Prostate gland (tissue), 2 donors: ENCODE data around the gene PIK3CA. TPM values are rescaled to one million over a fixed set of nuclear protein-coding genes. Genes with fewer than 3 reads are reported as not detected.
"Not testable (repeated sequence)": the region's sequence is repeated elsewhere in the genome, so short reads cannot be mapped to it uniquely, and the experiment has no call there.

Source experiments
- DNase-seq: peaks from one replicate; pipeline ENCODE4 v3.0.0-alpha.2; 2019; ENCODE audit warnings: low spot score
- H3K27ac ChIP-seq, 2 donors: fragments of 200-600 bp; sonication (generic); 2 replicates each; pipeline ENCODE4 v1.5.1; 2017 to 2019
- H3K27me3 ChIP-seq: fragments of 200-600 bp; sonication (generic); replicated peaks from 2 replicates; pipeline ENCODE4 v1.5.1; 2019; ENCODE audit not compliant: insufficient read depth
- H3K36me3 ChIP-seq, 2 donors: fragments of 200-600 bp; sonication (generic); 1 replicate in 1 of 2; 2 replicates in 1 of 2; pipeline versions ENCODE4 v1.5.1 to v1.8.1; 2017 to 2019
- H3K4me1 ChIP-seq: fragments of 200-600 bp; sonication (generic); replicated peaks from 2 replicates; pipeline ENCODE4 v1.5.1; 2019
- H3K4me3 ChIP-seq, 2 donors: fragments of 200-600 bp; sonication (generic); 2 replicates each; pipeline ENCODE4 v1.5.1; 2017 to 2019
- H3K9me3 ChIP-seq: fragments of 200-600 bp; sonication (generic); 2 replicates; pipeline ENCODE4 v1.5.1; 2017
- POLR2A ChIP-seq: fragments of 450-650 bp; IDR thresholded peaks from one replicate; pipeline ENCODE4 v1.6.1; 2016; ENCODE audit warnings: antibody characterized with exemption, mild to moderate bottlenecking
- POLR2AphosphoS5 ChIP-seq: sonication (generic); formaldehyde crosslinking; IDR thresholded peaks from one replicate; pipeline ENCODE4 v1.6.1; 2017; ENCODE audit warnings: antibody characterized with exemption
- WGBS: methylation state at CpG from one replicate; pipeline ENCODE4 v1.1.5; 2018; 5-methylcytosine and 5-hydroxymethylcytosine counted together
- intact Hi-C: fragments of 100-400 bp; cut with DNase I; formaldehyde crosslinking; loops from one replicate; pipeline ENCODE4 v1.14.2; 2022
- total RNA-seq, 2 donors: library from RNA; depleted of rRNA; stranded (reverse); fragments of >200 nt; gene quantifications; one replicate each; pipeline ENCODE4 v1.1.0, GENCODE V29; 2016
- TF ChIP-seq, protein P1 (sequence below), 4 experiments: fragments of 200-600 bp in 2 of 4; fragments of 450-650 bp in 2 of 4; sonication (generic) in 2 of 4; IDR thresholded peaks; 1 replicate in 3 of 4; 2 replicates in 1 of 4; pipeline ENCODE4 v1.5.1; 2016 to 2019; ENCODE audit warnings: antibody characterized with exemption in 4 of 4, mild to moderate bottlenecking in 2 of 4, moderate library complexity in 2 of 4

PIK3CA gene
- total RNA-seq, 2 donors from 2014 or later = 10.2 to 21.9 TPM

DNA sequence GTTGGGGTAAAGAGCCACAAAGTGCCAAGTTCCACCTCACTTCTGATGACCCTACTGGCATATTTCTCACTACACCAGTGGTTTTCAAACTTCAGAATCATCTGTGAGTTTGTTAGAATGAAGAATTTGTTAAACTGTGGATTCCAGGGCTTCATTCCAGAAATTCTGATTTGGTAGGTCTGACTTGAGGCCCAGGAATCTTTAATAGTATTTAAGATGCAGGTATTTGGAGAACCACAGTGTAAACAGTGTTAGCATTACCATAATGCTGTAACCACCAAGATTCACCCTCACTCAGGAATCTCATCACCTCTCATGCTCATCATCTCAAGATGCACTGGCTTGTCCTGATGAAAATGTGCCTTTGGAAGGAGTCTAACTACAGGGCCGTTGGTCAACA, 96.7 kb downstream of the PIK3CA start:
- no peaks in the 10 kb centered on the region for H3K4me1 ChIP-seq
- 93% methylated on average over 1 of the region's 1 CpG for WGBS
- H3K27me3 ChIP-seq = no peaks in the 10 kb centered on the region
- intact Hi-C loops = no loop called here
- no peak overlapping the region for H3K27ac ChIP-seq
- no peaks in the 10 kb centered on the region for H3K9me3 ChIP-seq
- no peak overlapping the region for H3K4me3 ChIP-seq
- H3K36me3 ChIP-seq = no peaks in the 10 kb centered on the region
- TF ChIP-seq POLR2AphosphoS5 (no peak), POLR2A (no peak)
- TF ChIP-seq, protein P1, sequence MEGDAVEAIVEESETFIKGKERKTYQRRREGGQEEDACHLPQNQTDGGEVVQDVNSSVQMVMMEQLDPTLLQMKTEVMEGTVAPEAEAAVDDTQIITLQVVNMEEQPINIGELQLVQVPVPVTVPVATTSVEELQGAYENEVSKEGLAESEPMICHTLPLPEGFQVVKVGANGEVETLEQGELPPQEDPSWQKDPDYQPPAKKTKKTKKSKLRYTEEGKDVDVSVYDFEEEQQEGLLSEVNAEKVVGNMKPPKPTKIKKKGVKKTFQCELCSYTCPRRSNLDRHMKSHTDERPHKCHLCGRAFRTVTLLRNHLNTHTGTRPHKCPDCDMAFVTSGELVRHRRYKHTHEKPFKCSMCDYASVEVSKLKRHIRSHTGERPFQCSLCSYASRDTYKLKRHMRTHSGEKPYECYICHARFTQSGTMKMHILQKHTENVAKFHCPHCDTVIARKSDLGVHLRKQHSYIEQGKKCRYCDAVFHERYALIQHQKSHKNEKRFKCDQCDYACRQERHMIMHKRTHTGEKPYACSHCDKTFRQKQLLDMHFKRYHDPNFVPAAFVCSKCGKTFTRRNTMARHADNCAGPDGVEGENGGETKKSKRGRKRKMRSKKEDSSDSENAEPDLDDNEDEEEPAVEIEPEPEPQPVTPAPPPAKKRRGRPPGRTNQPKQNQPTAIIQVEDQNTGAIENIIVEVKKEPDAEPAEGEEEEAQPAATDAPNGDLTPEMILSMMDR (IDR thresholded peaks at IDR 0.05) = no peak
- DNase-seq = no peak

DNA sequence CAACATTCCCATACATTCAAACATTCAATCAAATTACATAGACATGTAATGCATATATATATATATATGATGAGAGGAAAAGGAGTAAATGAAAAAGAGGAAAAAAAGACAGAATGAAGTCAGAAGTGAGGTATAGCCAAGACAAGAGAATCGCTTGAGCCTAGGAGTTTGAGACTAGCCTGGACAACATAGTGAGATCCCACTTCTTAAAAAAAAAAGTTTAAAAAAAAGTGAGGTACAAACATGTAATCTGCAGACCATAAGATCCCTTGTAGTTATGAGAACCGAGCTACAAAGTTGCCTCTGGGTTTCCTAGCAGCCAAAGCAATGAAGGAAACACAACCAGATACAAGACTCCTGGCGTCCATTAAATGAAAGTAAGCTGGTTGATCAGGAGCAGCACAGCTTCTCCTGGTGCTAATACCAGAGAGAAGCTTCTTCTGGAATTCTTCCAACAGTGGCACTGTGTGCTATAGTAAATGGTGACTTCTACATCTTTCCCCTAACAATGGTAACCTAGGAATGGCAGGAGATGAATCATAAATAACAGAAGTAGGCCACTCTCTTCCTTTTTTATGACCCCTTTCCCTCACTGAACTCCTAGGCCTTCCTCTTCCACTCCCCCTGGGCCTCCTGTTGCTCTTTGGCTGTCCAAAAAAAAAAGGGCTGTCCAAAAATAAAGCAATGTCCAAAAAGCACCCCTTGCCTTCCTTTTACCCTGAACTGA, 99.3 kb downstream of the PIK3CA start:
- no peaks in the 10 kb centered on the region for H3K27me3 ChIP-seq
- no peaks in the 10 kb centered on the region for H3K36me3 ChIP-seq
- H3K4me1 ChIP-seq = no peaks in the 10 kb centered on the region
- no peak overlapping the region for H3K4me3 ChIP-seq
- no peaks in the 10 kb centered on the region for H3K9me3 ChIP-seq
- no peak overlapping the region for H3K27ac ChIP-seq
- TF ChIP-seq POLR2AphosphoS5 = no peak
- TF ChIP-seq, protein P1 (IDR thresholded peaks at IDR 0.05) = no peak
- TF ChIP-seq POLR2A = no peak
- intact Hi-C loops = no loop called here
- 93% methylated on average over 3 of the region's 3 CpGs for WGBS
- DNase-seq = no peak

DNA sequence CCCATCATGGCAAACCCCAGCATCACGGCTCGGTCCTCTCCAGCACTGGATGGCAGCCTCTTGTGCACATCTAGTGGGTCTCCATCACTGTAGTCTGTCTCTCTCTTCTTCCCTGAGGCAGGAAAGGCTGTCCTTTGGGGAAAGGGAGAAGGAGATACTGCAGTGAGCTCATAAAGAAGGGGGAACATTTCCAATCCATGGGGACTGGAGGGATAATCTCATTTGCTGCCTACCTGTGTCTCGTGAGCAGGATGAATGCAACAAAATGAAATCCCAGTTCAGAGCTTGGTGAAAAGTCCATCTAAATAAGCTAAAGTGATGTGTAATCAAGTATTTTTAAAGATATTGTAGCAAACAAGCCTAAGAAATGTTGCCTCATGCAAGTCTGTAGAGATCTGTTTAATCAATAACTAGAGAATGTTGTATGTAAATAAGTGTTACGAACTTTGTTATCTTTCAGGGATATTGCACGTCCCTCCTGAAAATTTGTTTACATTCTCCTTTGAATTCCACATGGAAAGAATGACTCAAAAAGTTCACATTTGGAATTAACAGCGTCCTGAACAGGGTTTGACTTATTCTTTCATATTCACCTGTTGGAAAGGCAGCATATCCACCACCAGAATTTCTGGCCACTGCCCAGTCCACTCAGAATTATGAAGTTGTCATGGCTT, 102.8 kb downstream of the PIK3CA start, which contains the start of gene KCNMB3:
TSS of gene KCNMB3 (minus strand) at position 312 of the 674 bp plus-strand sequence. CDS start at position 188, 124 bp downstream.
- WGBS = 79% methylated on average over 6 of the region's 6 CpGs
- Histone ChIP-seq H3K4me1 (no peaks in the 10 kb centered on the region), H3K4me3 (no peak within 1 kb of the TSS), H3K27ac (no peak within 1 kb of the TSS), H3K9me3 (no peaks in the 10 kb centered on the region), H3K36me3 (no peaks in the 10 kb centered on the region), H3K27me3 (no peaks in the 10 kb centered on the region)
- TF ChIP-seq POLR2A (no peak), POLR2AphosphoS5 (no peak)
- TF ChIP-seq, protein P1 (IDR thresholded peaks at IDR 0.05) = no peak
- DNase-seq = no peak
- intact Hi-C loops = no loop called here

DNA sequence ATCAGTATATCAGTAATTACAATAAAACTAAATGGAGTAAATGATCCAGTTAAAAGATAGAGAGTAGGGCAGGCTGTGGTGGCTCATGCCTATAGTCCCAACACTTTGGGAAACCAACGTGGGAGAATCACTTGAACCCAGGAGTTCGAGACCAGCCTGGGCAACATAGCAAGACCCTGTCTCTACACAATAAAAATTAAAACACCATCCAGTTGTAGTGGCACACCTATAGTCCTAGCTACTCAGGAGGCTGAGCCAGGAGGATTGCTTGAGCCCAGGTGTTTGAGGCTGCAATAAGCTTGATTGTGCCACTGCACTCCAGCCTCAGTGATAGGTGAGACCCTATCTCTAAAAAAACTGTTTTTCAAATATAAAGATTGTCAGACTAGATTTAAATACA, 108.7 kb downstream of the PIK3CA start:
- TF ChIP-seq POLR2AphosphoS5 = no peak
- TF ChIP-seq, protein P1 (IDR thresholded peaks at IDR 0.05) = no peak
- no peak for TF ChIP-seq POLR2A
- Histone ChIP-seq H3K4me3 (no peak overlapping the region), H3K27ac (no peak overlapping the region), H3K9me3 (no peaks in the 10 kb centered on the region), H3K27me3 (no peaks in the 10 kb centered on the region), H3K4me1 (no peaks in the 10 kb centered on the region), H3K36me3 (no peaks in the 10 kb centered on the region)
- no peak for DNase-seq
- intact Hi-C loops = no loop called here
- 92% methylated on average over 2 of the region's 2 CpGs for WGBS

DNA sequence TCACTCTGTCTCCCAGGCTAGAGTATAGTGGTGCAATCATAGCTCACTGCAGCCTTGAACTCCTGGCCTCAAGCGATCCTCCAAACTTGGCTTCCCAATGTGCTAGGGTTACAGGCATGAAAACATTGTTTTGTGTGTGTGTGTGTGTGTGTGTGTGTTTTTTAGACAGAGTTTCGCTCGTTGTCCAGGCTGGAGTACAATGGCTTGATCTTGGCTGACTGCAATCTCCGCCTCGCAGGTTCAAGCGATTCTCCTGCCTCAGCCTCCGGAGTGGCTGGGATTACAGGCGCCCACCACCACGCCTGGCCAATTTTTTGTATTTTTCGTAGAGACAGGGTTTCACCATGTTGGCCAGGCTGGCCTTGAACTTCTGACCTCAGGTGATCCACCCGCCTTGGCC, 109.6 kb downstream of the PIK3CA start:
- H3K4me1 ChIP-seq, H3K27me3 ChIP-seq, H3K4me3 ChIP-seq, H3K9me3 ChIP-seq, H3K27ac ChIP-seq, DNase-seq, intact Hi-C loops, H3K36me3 ChIP-seq: not testable (repeated sequence)
- 97% methylated on average over 11 of the region's 11 CpGs for WGBS
